HG02981 (cell line): ENCODE measurements around the gene C4orf46.

Experiments used
- ATAC-seq: cut with Tn5 transposase; IDR thresholded peaks from one replicate; pipeline ENCODE4 v1.9.1; 2021; ENCODE audit warnings: mild to moderate bottlenecking, moderate library complexity; ENCODE audit not compliant: unreplicated experiment

The C4orf46 gene

GRCh38 chr4:158656439-158656838 lies 15.2 kb downstream of the C4orf46 start:
- no peak for ATAC-seq

- no peak for ATAC-seq
Observed at GRCh38 chr4:158652920-158653319, 18.8 kb downstream of the C4orf46 start.

- ATAC-seq: no peak
Observed at GRCh38 chr4:158649111-158649680, 22.5 kb downstream of the C4orf46 start.

GRCh38 chr4:158644760-158645159 lies 26.9 kb downstream of the C4orf46 start:
- no peak for ATAC-seq

- no peak for ATAC-seq
Observed at GRCh38 chr4:158644356-158644755, 27.3 kb downstream of the C4orf46 start.

- no peak for ATAC-seq
Observed at GRCh38 chr4:158636619-158637018, 35.1 kb downstream of the C4orf46 start.

GRCh38 chr4:158630893-158631292 lies 40.8 kb downstream of the C4orf46 start:
- ATAC-seq: no peak

- no peak for ATAC-seq
Observed at GRCh38 chr4:158625544-158625943, 46.1 kb downstream of the C4orf46 start.

- peak; percentile 91 for ATAC-seq
Observed at GRCh38 chr4:158624889-158625478, 46.7 kb downstream of the C4orf46 start.

- ATAC-seq: no peak
Observed at GRCh38 chr4:158622251-158622650, 49.4 kb downstream of the C4orf46 start.

- ATAC-seq: peak; percentile 53
Observed at GRCh38 chr4:158621729-158622128, 50.0 kb downstream of the C4orf46 start.

GRCh38 chr4:158617956-158618355 lies 53.7 kb downstream of the C4orf46 start:
- no peak for ATAC-seq
